Gastrocnemius medialis (tissue), 4 donors: ENCODE measurements around the gene OR51B2. TPM values are rescaled to one million over a fixed set of nuclear protein-coding genes. Genes with fewer than 3 reads are reported as not detected.

Experiments
- ATAC-seq, 2 donors: fragments of 150-250 bp; one replicate each; pipeline ENCODE4 v1.9.1; 2016
- DNase-seq, 2 donors: peaks; one replicate each; pipeline ENCODE4 v3.0.0-alpha.2; 2019
- H3K27ac ChIP-seq, 4 donors: fragments of 200-600 bp; sonication (generic); 1 replicate in 1 of 4; 2 replicates in 3 of 4; pipeline ENCODE4 v1.5.1; 2016 to 2018; ENCODE audit warnings: mild to moderate bottlenecking in 2 of 4, moderate library complexity in 1 of 4
- H3K27me3 ChIP-seq, 3 donors: fragments of 200-600 bp; sonication (generic) in 2 of 3; 1 replicate in 1 of 3; 2 replicates in 2 of 3; pipeline versions ENCODE4 v1.5.1 to v1.6.0; 2016 to 2019; ENCODE audit warnings: mild to moderate bottlenecking in 1 of 3, moderate library complexity in 1 of 3
- H3K36me3 ChIP-seq, 2 donors: fragments of 200-600 bp; sonication (generic) in 1 of 2; one replicate each; pipeline ENCODE4 v1.5.1; 2017 to 2018
- H3K4me1 ChIP-seq, 2 donors: fragments of 200-600 bp; sonication (generic) in 1 of 2; one replicate each; pipeline ENCODE4 v1.5.1; 2016 to 2017; ENCODE audit warnings: mild to moderate bottlenecking in 2 of 2
- H3K4me3 ChIP-seq, 4 donors: fragments of 200-600 bp; sonication (generic) in 3 of 4; 1 replicate in 1 of 4; 2 replicates in 3 of 4; pipeline ENCODE4 v1.5.1; 2016 to 2019; ENCODE audit warnings: mild to moderate bottlenecking in 2 of 4
- H3K9me3 ChIP-seq, 3 donors: fragments of 200-600 bp; sonication (generic) in 2 of 3; 1 replicate in 1 of 3; 2 replicates in 2 of 3; pipeline ENCODE4 v1.5.1; 2016 to 2019
- POLR2A ChIP-seq, 2 donors: fragments of 450-650 bp; IDR thresholded peaks; one replicate each; pipeline ENCODE4 v1.6.1; 2017; ENCODE audit warnings: antibody characterized with exemption in 2 of 2, mild to moderate bottlenecking in 2 of 2, moderate library complexity in 2 of 2
- in situ Hi-C, 4 donors: fragments of 200-750 bp; cut with MboI; loops; one replicate each; pipeline versions ENCODE4 v1.15.0 to v1.8.0; 2017; ENCODE audit warnings: low sequenced_read_pairs in 4 of 4
- intact Hi-C: fragments of 100-400 bp; cut with DNase I; formaldehyde crosslinking; loops from one replicate; pipeline ENCODE4 v1.15.1; 2023; ENCODE audit warnings: low total_unique reads
- total RNA-seq, 4 donors: library from RNA; depleted of rRNA; stranded (reverse); fragments of >200 nt; gene quantifications; one replicate each; pipeline versions ENCODE4 v1.1.0 to v1.2.3, GENCODE V29; 2016
- TF ChIP-seq, protein P1 (sequence below), 5 experiments: fragments of 450-650 bp in 3 of 5; fragments of 200-600 bp in 2 of 5; sonication (generic) in 2 of 5; IDR thresholded peaks in 4 of 5; conservative IDR thresholded peaks in 1 of 5; 1 replicate in 4 of 5; 2 replicates in 1 of 5; pipeline ENCODE4 v1.5.1; 2016 to 2019; ENCODE audit warnings: antibody characterized with exemption in 5 of 5, mild to moderate bottlenecking in 3 of 5, moderate library complexity in 3 of 5

The OR51B2 gene
- total RNA-seq, 4 donors from 2014 or later = not detected

DNA sequence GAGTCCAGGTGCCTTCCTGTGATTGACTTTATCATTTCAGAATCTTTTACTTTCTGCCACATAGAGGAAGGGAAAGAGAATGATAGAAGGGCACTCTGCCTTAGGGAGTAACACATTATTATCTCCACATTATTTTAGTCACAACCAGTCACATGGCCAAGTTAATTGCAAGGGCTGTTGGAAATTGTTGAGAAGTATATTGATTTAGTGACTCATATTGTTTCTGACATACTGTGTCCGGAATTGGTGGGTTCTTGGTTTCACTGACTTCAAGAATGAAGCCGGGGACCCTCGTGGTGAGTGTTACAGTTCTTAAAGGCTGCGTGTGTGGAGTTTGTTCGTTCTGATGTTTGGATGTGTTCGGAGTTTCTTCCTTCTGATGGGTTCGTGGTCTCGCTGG, 31.1 kb downstream of the OR51B2 start:
- ATAC-seq (no peak), DNase-seq (no peak)
- intact Hi-C loops = no loop called here
- no peak overlapping the region for H3K27ac ChIP-seq
- TF ChIP-seq, protein P1, sequence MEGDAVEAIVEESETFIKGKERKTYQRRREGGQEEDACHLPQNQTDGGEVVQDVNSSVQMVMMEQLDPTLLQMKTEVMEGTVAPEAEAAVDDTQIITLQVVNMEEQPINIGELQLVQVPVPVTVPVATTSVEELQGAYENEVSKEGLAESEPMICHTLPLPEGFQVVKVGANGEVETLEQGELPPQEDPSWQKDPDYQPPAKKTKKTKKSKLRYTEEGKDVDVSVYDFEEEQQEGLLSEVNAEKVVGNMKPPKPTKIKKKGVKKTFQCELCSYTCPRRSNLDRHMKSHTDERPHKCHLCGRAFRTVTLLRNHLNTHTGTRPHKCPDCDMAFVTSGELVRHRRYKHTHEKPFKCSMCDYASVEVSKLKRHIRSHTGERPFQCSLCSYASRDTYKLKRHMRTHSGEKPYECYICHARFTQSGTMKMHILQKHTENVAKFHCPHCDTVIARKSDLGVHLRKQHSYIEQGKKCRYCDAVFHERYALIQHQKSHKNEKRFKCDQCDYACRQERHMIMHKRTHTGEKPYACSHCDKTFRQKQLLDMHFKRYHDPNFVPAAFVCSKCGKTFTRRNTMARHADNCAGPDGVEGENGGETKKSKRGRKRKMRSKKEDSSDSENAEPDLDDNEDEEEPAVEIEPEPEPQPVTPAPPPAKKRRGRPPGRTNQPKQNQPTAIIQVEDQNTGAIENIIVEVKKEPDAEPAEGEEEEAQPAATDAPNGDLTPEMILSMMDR (IDR thresholded peaks at IDR 0.05 in 4 of 5, conservative IDR thresholded peaks at IDR 0.05 in 1 of 5) = no peak
- TF ChIP-seq POLR2A (IDR thresholded peaks at IDR 0.05) = no peak
- no peaks in the 10 kb centered on the region for H3K9me3 ChIP-seq
- in situ Hi-C loops = no loop called here
- no peaks in the 10 kb centered on the region for H3K36me3 ChIP-seq
- no peak overlapping the region for H3K4me3 ChIP-seq
- no peaks in the 10 kb centered on the region for H3K4me1 ChIP-seq
- H3K27me3 ChIP-seq = no peaks in the 10 kb centered on the region

DNA sequence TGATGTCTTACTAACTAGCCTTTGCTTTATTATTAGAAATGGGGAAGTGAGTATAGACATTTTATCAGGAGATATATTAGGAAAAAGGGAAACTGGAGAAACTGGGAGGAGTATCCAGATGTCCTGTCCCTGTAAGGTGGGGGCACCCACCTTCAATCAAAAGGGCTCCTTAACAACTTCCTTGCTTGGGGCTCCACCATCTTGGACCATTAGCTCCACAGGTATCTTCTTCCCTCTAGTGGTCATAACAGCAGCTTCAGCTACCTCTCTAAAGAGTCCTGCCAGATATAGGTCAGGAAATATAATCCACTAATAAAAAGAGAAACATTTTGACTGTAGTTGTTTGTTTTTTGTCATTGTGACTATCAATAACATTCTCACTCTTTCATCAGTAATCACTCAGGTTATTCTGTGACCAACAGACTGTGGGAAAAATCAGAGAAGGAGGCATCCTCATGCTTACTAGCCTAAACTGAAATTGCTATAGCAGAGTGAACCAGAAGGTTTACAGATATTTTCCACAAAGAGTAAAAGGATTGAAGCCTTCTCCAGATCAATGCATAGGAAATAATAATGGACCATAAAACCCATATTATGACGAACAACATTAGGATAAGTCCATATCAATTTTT, 32.8 kb downstream of the OR51B2 start:
- Histone ChIP-seq H3K4me3 (no peak overlapping the region), H3K27me3 (no peaks in the 10 kb centered on the region), H3K4me1 (no peaks in the 10 kb centered on the region), H3K27ac (no peak overlapping the region), H3K36me3 (no peaks in the 10 kb centered on the region), H3K9me3 (no peaks in the 10 kb centered on the region)
- in situ Hi-C loops (no loop called here), intact Hi-C loops (no loop called here)
- DNase-seq (no peak), ATAC-seq (no peak)
- TF ChIP-seq, protein P1 (IDR thresholded peaks at IDR 0.05 in 4 of 5, conservative IDR thresholded peaks at IDR 0.05 in 1 of 5) = no peak
- no peak for TF ChIP-seq POLR2A (IDR thresholded peaks at IDR 0.05)

DNA sequence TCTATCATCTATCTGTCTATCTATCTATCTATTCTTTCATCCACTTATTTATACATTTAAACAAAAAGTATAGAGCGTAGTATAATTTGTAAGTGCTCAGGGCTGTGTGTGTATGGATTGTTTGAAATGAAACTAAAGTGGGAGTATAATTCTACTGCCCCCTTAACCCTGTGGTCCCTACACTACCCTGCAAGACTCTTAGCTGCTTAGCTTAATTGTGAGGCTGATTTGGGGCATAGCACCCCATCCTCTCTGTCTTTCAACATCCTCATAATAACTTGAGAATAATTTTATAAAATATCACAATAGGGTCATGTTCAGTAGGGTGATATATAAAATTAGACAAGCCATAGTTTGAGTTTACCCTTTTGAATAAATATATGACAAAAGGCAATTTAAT, 34.0 kb downstream of the OR51B2 start:
- H3K9me3 ChIP-seq = no peaks in the 10 kb centered on the region
- TF ChIP-seq POLR2A (IDR thresholded peaks at IDR 0.05) = no peak
- TF ChIP-seq, protein P1 (IDR thresholded peaks at IDR 0.05 in 4 of 5, conservative IDR thresholded peaks at IDR 0.05 in 1 of 5) = no peak
- intact Hi-C loops (no loop called here), in situ Hi-C loops (no loop called here)
- ATAC-seq (no peak), DNase-seq (no peak)
- no peak overlapping the region for H3K27ac ChIP-seq
- H3K36me3 ChIP-seq = no peaks in the 10 kb centered on the region
- no peak overlapping the region for H3K4me3 ChIP-seq
- H3K4me1 ChIP-seq = no peaks in the 10 kb centered on the region
- no peaks in the 10 kb centered on the region for H3K27me3 ChIP-seq

DNA sequence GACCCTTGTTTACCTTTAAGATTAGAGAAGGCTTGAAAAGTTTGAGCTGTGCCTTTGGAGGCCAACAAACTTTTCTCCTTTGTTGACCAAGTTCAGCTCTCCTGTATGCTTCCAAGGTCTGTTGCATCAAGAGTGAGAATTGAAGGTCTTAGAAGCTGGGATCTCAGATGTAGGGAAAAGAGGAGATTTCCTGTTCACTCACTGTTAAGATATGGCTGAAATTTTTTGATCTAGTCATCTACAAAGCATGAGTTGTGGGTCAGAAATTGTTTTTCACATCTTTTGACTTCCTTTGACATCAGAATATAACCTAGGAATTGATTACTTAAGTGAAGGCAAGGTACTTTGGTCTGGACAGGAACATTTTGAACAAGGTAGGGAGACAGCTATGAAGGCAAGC, 34.4 kb downstream of the OR51B2 start:
- TF ChIP-seq, protein P1 (IDR thresholded peaks at IDR 0.05 in 4 of 5, conservative IDR thresholded peaks at IDR 0.05 in 1 of 5) = no peak
- TF ChIP-seq POLR2A (IDR thresholded peaks at IDR 0.05) = no peak
- H3K36me3 ChIP-seq = no peaks in the 10 kb centered on the region
- intact Hi-C loops = no loop called here

More for the DNA sequence above, 34.4 kb downstream of the OR51B2 start:
- ATAC-seq (no peak), DNase-seq (no peak)
- in situ Hi-C loops = no loop called here
- no peaks in the 10 kb centered on the region for H3K9me3 ChIP-seq
- H3K27ac ChIP-seq = no peak overlapping the region
- no peak overlapping the region for H3K4me3 ChIP-seq
- no peaks in the 10 kb centered on the region for H3K4me1 ChIP-seq
- H3K27me3 ChIP-seq = no peaks in the 10 kb centered on the region
